GM15510 (cell line): ENCODE results near the gene CSF1R.

Experiments
- POLR2A ChIP-seq: IDR thresholded peaks from 3 replicates; pipeline ENCODE4 v1.6.1; 2011; ENCODE audit warnings: borderline replicate concordance; ENCODE audit not compliant: insufficient read length; ENCODE audit errors: extremely low read depth

CSF1R gene

GRCh38 chr5:150113047-150113744 is 26.8 kb upstream of the CSF1R start:
- no peak for TF ChIP-seq POLR2A

- TF ChIP-seq POLR2A: no peak
These were observed 26.1 kb upstream of the CSF1R start for GRCh38 chr5:150112201-150113046.

- TF ChIP-seq POLR2A: no peak
These were observed 24.8 kb upstream of the CSF1R start for GRCh38 chr5:150111122-150111521.

GRCh38 chr5:150109921-150110320 is 23.6 kb upstream of the CSF1R start:
- no peak for TF ChIP-seq POLR2A

- no peak for TF ChIP-seq POLR2A
These were observed 22.6 kb upstream of the CSF1R start for GRCh38 chr5:150108711-150109514.

GRCh38 chr5:150107909-150108447 is 21.6 kb upstream of the CSF1R start:
- no peak for TF ChIP-seq POLR2A

GRCh38 chr5:150106674-150107426 is 20.5 kb upstream of the CSF1R start:
- no peak for TF ChIP-seq POLR2A

GRCh38 chr5:150105928-150106615 is 19.7 kb upstream of the CSF1R start:
- TF ChIP-seq POLR2A: no peak

- no peak for TF ChIP-seq POLR2A
These were observed 18.2 kb upstream of the CSF1R start for GRCh38 chr5:150104550-150104870.

- no peak for TF ChIP-seq POLR2A
These were observed 17.6 kb upstream of the CSF1R start for GRCh38 chr5:150103678-150104549.

GRCh38 chr5:150101023-150101422 is 14.7 kb upstream of the CSF1R start:
- no peak for TF ChIP-seq POLR2A

- TF ChIP-seq POLR2A: no peak
These were observed 10.8 kb upstream of the CSF1R start for GRCh38 chr5:150097152-150097551.
